Tibial artery (tissue), 4 donors: Measurements from ENCODE around the gene MMP15.

ENCODE experiments used
- DNase-seq, 2 donors: peaks; one replicate each; pipeline ENCODE4 v3.0.0-alpha.2; 2019
- H3K27ac ChIP-seq, 2 donors: fragments of 200-600 bp; sonication (generic) in 1 of 2; 1 replicate in 1 of 2; 2 replicates in 1 of 2; pipeline ENCODE4 v1.5.1; 2018 to 2019; ENCODE audit warnings: mild to moderate bottlenecking in 1 of 2
- H3K27me3 ChIP-seq, 2 donors: fragments of 200-600 bp; sonication (generic) in 1 of 2; one replicate each; pipeline versions ENCODE4 v1.5.1 to v1.6.0; 2016 to 2019
- H3K36me3 ChIP-seq, 3 donors: fragments of 200-600 bp; sonication (generic) in 2 of 3; one replicate each; pipeline ENCODE4 v1.5.1; 2016 to 2019; ENCODE audit warnings: mild to moderate bottlenecking in 2 of 3
- H3K4me1 ChIP-seq, 4 donors: fragments of 200-600 bp; sonication (generic) in 2 of 4; 1 replicate in 3 of 4; 2 replicates in 1 of 4; pipeline ENCODE4 v1.5.1; 2016 to 2019
- H3K4me3 ChIP-seq, 2 donors: fragments of 200-600 bp; sonication (generic) in 1 of 2; 1 replicate in 1 of 2; 2 replicates in 1 of 2; pipeline ENCODE4 v1.5.1; 2018 to 2019; ENCODE audit warnings: mild to moderate bottlenecking in 2 of 2
- H3K9me3 ChIP-seq, 3 donors: fragments of 200-600 bp; sonication (generic) in 1 of 3; one replicate each; pipeline ENCODE4 v1.5.1; 2016 to 2019
- intact Hi-C: fragments of 100-400 bp; cut with DNase I; formaldehyde crosslinking; loops from one replicate; pipeline ENCODE4 v1.15.0; 2023; ENCODE audit warnings: low total_unique reads
- TF ChIP-seq, protein P1 (sequence below), 2 experiments: fragments of 200-600 bp in 1 of 2; fragments of 450-650 bp in 1 of 2; IDR thresholded peaks; one replicate each; pipeline ENCODE4 v1.5.1; 2017 to 2019; ENCODE audit warnings: antibody characterized with exemption in 2 of 2, mild to moderate bottlenecking in 1 of 2, moderate library complexity in 1 of 2

The MMP15 gene

DNA sequence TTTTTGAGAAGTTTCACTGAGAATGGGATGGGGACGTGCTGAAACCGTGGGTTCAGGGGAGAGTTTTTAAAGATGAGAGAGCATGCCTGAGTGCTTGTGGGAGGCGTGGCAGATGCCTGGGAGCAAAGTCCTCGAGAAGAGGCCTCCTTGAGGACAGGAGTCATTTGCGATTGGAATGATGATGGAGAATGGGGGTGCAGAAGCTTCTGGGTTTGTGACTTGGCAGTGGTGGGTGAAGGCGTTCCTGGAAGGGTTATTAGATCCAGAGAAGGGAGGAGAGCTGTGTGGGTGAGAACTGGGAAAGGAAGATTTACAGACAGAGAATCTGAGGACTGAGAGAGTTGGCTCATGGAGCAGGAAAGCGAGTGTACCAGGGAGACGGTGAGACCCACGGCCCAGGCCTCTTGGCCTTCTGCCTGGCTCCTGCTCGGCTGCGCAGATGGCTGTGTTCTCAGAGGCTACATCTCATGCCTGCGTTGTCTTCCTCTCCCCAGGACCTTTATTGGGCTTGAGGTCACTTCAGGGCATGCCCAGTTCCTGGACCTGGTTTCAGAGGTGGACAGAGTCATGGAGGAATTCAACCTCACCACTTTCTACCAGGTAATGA, 8.6 kb upstream of the MMP15 start:
- no peak for DNase-seq
- H3K4me1 ChIP-seq, result no peaks in the 10 kb centered on the region
- TF ChIP-seq, protein P1, sequence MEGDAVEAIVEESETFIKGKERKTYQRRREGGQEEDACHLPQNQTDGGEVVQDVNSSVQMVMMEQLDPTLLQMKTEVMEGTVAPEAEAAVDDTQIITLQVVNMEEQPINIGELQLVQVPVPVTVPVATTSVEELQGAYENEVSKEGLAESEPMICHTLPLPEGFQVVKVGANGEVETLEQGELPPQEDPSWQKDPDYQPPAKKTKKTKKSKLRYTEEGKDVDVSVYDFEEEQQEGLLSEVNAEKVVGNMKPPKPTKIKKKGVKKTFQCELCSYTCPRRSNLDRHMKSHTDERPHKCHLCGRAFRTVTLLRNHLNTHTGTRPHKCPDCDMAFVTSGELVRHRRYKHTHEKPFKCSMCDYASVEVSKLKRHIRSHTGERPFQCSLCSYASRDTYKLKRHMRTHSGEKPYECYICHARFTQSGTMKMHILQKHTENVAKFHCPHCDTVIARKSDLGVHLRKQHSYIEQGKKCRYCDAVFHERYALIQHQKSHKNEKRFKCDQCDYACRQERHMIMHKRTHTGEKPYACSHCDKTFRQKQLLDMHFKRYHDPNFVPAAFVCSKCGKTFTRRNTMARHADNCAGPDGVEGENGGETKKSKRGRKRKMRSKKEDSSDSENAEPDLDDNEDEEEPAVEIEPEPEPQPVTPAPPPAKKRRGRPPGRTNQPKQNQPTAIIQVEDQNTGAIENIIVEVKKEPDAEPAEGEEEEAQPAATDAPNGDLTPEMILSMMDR (IDR thresholded peaks at IDR 0.05), result no peak
- no peaks in the 10 kb centered on the region for H3K27me3 ChIP-seq
- peaks cover 1 to 68% (median 45%) of the 10 kb centered on the region in 3 donors for H3K36me3 ChIP-seq
- H3K27ac ChIP-seq, result no peak overlapping the region
- no peaks in the 10 kb centered on the region for H3K9me3 ChIP-seq
- H3K4me3 ChIP-seq, result no peak overlapping the region
- intact Hi-C loops, result no loop called here

DNA sequence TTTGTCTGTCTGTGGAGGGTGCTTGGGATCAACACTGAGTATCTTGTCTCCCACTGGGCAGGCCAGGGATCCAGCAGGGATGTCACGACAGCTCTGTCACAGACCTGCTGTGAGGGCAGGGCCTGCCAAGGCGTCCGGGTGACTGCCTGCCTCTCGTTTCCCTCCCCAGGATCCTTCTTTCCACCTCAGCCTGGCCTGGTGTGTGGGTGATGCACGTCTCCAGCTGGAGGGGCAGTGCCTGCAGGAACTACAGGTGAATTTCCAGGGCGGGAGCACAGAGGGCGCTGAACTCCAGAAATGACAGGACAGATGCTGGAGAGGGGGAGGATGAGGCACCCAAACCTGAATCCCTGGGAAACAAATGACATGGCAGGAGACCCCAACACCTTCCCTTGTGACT, 6.8 kb upstream of the MMP15 start:
- peaks cover 0 to 54% (median 32%) of the 10 kb centered on the region in 3 donors for H3K36me3 ChIP-seq
- DNase-seq, result no peak

DNA sequence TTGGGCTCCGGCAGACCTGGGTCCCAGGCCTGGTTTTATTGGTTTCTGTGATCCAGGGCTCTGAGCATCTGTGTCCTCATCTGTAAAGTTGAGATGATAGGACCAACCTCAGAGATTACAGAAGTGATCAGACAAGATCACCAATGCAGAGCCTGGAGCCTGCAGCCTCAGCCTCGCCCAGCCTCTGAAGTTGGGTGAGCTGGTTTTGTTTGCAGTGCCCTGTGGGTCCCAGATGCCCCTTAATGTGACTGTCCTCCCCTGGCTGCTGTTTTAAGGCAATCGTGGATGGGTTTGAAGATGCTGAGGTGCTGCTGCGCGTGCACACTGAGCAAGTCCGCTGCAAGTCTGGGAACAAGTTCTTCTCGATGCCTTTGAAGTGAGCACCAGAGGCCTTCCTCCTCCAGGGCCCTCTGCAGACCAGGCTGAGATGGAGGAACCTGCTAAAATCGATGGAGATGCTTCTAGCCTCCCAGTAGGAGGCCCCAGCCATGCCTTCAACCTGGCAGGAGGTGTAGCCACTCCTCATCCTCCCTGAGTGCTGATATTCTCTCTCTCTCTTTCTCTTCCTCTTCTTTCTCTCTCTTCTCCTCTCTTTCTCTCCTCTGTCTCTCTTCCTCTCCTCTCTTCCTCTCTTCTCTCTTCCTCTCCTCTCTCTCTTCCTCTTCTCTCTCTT, 5.6 kb upstream of the MMP15 start:
- H3K9me3 ChIP-seq, result no peaks in the 10 kb centered on the region
- H3K36me3 ChIP-seq, result peaks cover 0 to 45% (median 32%) of the 10 kb centered on the region in 3 donors
- H3K27ac ChIP-seq, result no peak overlapping the region
- intact Hi-C loops, result loop anchor here (5.0 kb wide), 2 partner anchors 107 to 177 kb away; partner anchors contain the start of genes CFAP20 and CSNK2A2
- TF ChIP-seq, protein P1 (IDR thresholded peaks at IDR 0.05), result no peak
- H3K4me3 ChIP-seq, result no peak overlapping the region
- no peaks in the 10 kb centered on the region for H3K27me3 ChIP-seq
- no peak for DNase-seq
- peaks cover 0 to 21% (median 16%) of the 10 kb centered on the region in 4 donors for H3K4me1 ChIP-seq

More for the DNA sequence above, 6.8 kb upstream of the MMP15 start:
- Histone ChIP-seq H3K27me3 (no peaks in the 10 kb centered on the region), H3K4me1 (peaks cover 0 to 15% (median 12%) of the 10 kb centered on the region in 4 donors), H3K27ac (no peak overlapping the region), H3K9me3 (no peaks in the 10 kb centered on the region), H3K4me3 (no peak overlapping the region)
- intact Hi-C loops, result no loop called here
- TF ChIP-seq, protein P1 (IDR thresholded peaks at IDR 0.05), result no peak

DNA sequence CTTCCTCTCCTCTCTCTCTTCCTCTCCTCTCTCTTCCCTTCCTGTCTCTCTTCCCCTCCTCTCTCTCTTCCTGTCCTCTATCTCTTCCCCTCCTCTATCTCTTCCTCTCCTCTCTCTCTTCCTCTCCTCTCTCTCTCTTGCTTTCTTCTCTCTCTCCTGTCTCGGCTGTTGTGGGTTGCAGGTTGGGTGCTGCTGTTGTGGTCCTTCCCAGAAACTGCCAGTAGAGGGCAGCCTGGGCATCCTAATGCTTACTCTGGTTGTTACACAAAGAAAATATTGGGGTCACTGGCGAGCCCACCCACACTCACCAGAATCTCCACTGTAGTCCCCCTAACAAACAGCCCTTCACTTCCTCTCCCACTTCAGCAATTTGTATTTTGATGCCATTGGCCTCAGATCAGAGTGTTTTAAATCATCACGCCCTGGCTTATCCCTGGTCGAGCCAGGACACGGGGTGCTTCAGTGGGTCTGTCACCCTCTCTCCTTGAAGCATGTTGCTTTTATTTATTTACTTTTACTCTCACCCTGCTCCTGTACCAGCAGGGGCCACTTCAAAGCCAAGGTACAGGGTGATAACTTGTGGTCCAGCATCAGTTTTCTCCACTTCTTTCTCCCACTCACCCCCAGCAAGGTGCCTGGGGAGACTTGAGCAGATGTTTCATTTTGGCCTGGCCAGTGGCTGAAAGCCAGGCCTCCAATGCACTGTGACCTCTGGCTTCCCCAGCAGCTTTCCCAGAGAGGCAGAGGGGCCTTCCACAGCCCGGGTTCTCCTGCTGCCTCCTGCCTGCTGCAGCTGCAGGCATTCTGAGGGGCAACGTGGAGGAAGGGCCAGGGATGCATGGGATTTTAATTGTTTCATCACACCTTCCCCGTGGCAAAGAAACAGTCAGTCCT, 4.7 kb upstream of the MMP15 start:
- peak in 1 of 2 donors; percentile 60 for DNase-seq
- no peak overlapping the region for H3K27ac ChIP-seq
- H3K4me1 ChIP-seq, result peaks cover 0 to 29% (median 22%) of the 10 kb centered on the region in 4 donors
- H3K27me3 ChIP-seq, result no peaks in the 10 kb centered on the region
- TF ChIP-seq, protein P1 (IDR thresholded peaks at IDR 0.05), result peak; percentile 67 to 74
- intact Hi-C loops, result loop anchor here (5.0 kb wide), 2 partner anchors 106 to 176 kb away; partner anchors contain the start of genes CFAP20 and CSNK2A2
- no peaks in the 10 kb centered on the region for H3K9me3 ChIP-seq
- H3K4me3 ChIP-seq, result no peak overlapping the region
- peaks cover 0 to 41% (median 32%) of the 10 kb centered on the region in 3 donors for H3K36me3 ChIP-seq
